Measurements from ENCODE around the gene KIRREL1.

DNA sequence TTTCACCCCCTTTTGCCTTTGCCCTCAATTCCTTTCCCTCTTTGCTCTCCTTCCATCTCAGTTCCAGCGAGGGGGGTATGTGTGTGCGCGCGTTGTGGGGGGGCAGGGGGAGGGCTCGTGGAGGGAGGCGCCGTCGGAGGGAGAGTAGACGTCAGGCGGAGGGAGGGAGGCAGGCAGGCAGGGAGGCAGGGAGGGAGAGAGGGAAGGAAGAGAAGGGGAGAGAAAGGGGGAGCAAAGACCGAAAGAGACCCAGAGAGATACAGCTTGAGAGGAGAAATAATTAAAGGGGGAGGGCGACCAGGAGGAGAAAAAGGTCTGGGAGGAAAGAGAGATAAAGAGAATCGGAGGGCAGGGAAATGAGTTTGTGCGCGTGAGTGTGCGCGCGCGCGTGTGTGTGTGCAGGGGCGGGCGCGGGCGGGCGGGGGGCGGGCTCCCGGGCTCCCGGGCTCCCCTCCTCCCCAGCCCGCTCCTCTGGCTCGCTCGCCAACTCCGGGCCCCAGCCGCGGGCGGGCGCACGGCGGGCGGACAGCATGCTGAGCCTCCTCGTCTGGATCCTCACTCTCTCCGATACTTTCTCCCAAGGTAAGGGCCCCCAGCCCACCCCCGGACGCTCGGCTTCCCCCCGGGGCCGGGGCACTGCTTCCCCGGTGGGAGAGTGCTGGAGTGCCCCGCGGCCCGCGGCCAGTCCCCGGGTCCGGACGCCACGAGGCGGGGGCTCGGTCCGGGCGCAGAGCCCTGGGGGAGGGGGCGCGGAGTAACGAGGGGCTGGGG is at the start of gene KIRREL1:
- TF ChIP-seq, protein P1, sequence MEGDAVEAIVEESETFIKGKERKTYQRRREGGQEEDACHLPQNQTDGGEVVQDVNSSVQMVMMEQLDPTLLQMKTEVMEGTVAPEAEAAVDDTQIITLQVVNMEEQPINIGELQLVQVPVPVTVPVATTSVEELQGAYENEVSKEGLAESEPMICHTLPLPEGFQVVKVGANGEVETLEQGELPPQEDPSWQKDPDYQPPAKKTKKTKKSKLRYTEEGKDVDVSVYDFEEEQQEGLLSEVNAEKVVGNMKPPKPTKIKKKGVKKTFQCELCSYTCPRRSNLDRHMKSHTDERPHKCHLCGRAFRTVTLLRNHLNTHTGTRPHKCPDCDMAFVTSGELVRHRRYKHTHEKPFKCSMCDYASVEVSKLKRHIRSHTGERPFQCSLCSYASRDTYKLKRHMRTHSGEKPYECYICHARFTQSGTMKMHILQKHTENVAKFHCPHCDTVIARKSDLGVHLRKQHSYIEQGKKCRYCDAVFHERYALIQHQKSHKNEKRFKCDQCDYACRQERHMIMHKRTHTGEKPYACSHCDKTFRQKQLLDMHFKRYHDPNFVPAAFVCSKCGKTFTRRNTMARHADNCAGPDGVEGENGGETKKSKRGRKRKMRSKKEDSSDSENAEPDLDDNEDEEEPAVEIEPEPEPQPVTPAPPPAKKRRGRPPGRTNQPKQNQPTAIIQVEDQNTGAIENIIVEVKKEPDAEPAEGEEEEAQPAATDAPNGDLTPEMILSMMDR (optimal IDR thresholded peaks at IDR 0.05 in 1 of 3, IDR thresholded peaks at IDR 0.05 in 1 of 3, conservative IDR thresholded peaks at IDR 0.05 in 1 of 3; ENCODE audit: extremely low read depth in 1 of 3, insufficient read depth in 2 of 3, low read length in 3 of 3) = no peak
- TF ChIP-seq EZH2 (IDR thresholded peaks at IDR 0.05; ENCODE audit: low read length) = no peak

All from keratinocyte (primary cell).